Osteoblast (primary cell): Measurements from ENCODE around the gene TLE3. TPM values are rescaled to one million over a fixed set of nuclear protein-coding genes. Genes with fewer than 3 reads are reported as not detected.
A peak's percentile ranks its signal among the peaks of the same experiment; 100 is the strongest.

Experiments
- DNase-seq: peaks from one replicate; pipeline ENCODE4 v3.0.0; 2011; ENCODE audit warnings: low spot score, mixed read lengths; ENCODE audit not compliant: insufficient read length; ENCODE audit errors: missing footprints
- H2AFZ ChIP-seq: 2 replicates; pipeline ENCODE4 v1.6.0; 2011; ENCODE audit warnings: mild to moderate bottlenecking, low read length
- H3K27ac ChIP-seq: 2 replicates; pipeline ENCODE4 v1.5.1; 2011; ENCODE audit warnings: mild to moderate bottlenecking, low read depth, low read length, moderate library complexity
- H3K27me3 ChIP-seq: 2 replicates; pipeline ENCODE4 v1.6.0; 2012; ENCODE audit warnings: mild to moderate bottlenecking, control low read depth, inconsistent platforms, low read length, moderate library complexity; ENCODE audit not compliant: insufficient read depth
- H3K36me3 ChIP-seq: 2 replicates; pipeline ENCODE4 v1.5.1; 2011; ENCODE audit warnings: mild to moderate bottlenecking, low read length, control low read depth, moderate library complexity; ENCODE audit not compliant: insufficient read depth
- H3K4me1 ChIP-seq: 2 replicates; pipeline ENCODE4 v1.5.1; 2011; ENCODE audit warnings: mild to moderate bottlenecking, low read length, control low read depth, moderate library complexity; ENCODE audit not compliant: insufficient read depth
- H3K4me2 ChIP-seq: 2 replicates; pipeline ENCODE4 v1.6.0; 2011; ENCODE audit warnings: mild to moderate bottlenecking, low read length; ENCODE audit not compliant: insufficient read depth
- H3K4me3 ChIP-seq: fragments of 200-600 bp; sonication (generic); 3 replicates; pipeline ENCODE4 v1.5.1; 2012; ENCODE audit warnings: mild to moderate bottlenecking, low read length, inconsistent platforms; ENCODE audit not compliant: insufficient read depth
- H3K79me2 ChIP-seq: 2 replicates; pipeline ENCODE4 v1.6.0; 2012; ENCODE audit warnings: mild to moderate bottlenecking, low read length, control low read depth, inconsistent platforms; ENCODE audit not compliant: insufficient read depth
- H3K9me3 ChIP-seq: 2 replicates; pipeline ENCODE4 v1.5.1; 2011; ENCODE audit warnings: low read depth, low read length, control low read depth
- H4K20me1 ChIP-seq: 2 replicates; pipeline ENCODE4 v1.6.0; 2012; ENCODE audit warnings: mild to moderate bottlenecking, low read length, control low read depth; ENCODE audit not compliant: insufficient read depth
- total RNA-seq: library from RNA; depleted of rRNA; stranded (reverse); fragments of >200 nt; gene quantifications from 2 replicates; pipeline ENCODE4 v1.2.3, GENCODE V29; 2012
- TF ChIP-seq, protein P1 (sequence below): IDR thresholded peaks from 2 replicates; pipeline ENCODE4 v1.5.1; 2011; ENCODE audit warnings: mild to moderate bottlenecking, low read depth, low read length, moderate library complexity; ENCODE audit errors: extremely low read depth

Gene TLE3
- total RNA-seq, 1 donor = 29.7 TPM

DNA sequence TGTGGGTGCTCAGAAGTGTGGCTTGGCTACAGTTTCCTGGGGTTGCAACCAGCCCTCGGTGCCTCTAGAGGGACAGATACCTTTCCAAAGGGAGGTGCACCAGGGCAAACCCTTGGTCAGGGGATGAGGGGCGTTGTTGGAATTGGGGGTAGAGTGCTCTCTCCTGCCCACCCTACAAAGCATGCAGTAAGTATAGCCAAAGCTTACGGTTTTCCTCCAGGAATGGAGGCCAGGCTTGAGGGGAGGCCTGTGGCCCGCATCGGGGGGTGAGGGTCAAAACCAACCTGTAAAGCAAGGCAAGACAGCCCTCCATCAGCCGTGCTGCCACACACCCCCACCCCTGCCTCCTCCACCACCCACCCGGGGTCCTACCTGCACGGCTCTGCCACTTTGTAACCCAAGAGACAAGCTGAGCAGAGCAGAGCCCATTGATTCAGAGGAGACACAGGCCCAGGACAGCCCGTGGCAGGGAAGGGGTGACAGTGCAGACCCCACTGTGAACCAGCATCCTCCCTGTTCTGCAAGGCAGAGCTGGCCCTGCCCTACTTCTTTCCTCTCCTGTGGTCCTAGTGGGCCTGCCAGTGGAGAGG, 41.5 kb downstream of the TLE3 start:
- H3K4me3 ChIP-seq = no peak overlapping the region
- no peaks in the 10 kb centered on the region for H3K9me3 ChIP-seq
- no peak overlapping the region for H3K4me2 ChIP-seq
- TF ChIP-seq, protein P1, sequence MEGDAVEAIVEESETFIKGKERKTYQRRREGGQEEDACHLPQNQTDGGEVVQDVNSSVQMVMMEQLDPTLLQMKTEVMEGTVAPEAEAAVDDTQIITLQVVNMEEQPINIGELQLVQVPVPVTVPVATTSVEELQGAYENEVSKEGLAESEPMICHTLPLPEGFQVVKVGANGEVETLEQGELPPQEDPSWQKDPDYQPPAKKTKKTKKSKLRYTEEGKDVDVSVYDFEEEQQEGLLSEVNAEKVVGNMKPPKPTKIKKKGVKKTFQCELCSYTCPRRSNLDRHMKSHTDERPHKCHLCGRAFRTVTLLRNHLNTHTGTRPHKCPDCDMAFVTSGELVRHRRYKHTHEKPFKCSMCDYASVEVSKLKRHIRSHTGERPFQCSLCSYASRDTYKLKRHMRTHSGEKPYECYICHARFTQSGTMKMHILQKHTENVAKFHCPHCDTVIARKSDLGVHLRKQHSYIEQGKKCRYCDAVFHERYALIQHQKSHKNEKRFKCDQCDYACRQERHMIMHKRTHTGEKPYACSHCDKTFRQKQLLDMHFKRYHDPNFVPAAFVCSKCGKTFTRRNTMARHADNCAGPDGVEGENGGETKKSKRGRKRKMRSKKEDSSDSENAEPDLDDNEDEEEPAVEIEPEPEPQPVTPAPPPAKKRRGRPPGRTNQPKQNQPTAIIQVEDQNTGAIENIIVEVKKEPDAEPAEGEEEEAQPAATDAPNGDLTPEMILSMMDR = no peak
- peaks cover 98% of the 10 kb centered on the region for H3K36me3 ChIP-seq
- no peak for DNase-seq
- H4K20me1 ChIP-seq = peaks cover 50% of the 10 kb centered on the region
- peaks cover 6% of the 10 kb centered on the region for H3K4me1 ChIP-seq
- no peaks in the 10 kb centered on the region for H3K27me3 ChIP-seq
- no peak overlapping the region for H2AFZ ChIP-seq
- H3K79me2 ChIP-seq = no peaks in the 10 kb centered on the region
- no peak overlapping the region for H3K27ac ChIP-seq

DNA sequence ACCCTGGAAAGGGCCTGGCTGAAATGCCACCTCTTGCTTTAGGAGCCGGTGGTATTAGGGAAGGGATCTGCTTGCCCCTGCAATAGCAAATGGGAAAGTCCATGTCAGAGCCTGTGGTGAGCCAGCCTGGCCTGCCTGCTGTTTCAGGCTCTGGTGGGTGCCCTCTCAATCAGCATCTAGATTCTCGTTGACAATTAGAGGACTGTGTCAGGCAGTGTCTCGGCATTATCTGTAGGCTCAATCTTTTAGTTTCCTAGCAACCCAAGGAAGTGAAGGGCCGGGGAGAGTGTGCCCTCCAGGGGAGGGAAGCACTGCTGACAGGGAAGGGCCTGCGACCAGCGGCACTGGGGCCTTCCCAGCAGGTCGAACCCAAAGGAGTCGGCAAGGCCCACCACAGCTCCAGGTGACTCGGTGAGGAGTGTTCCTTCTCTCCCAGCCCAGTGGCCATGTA, 42.1 kb downstream of the TLE3 start:
- H3K27me3 ChIP-seq = no peaks in the 10 kb centered on the region
- DNase-seq = peak; percentile 78
- TF ChIP-seq, protein P1 = no peak
- H3K27ac ChIP-seq = no peak overlapping the region
- H3K79me2 ChIP-seq = no peaks in the 10 kb centered on the region
- no peak overlapping the region for H2AFZ ChIP-seq
- no peaks in the 10 kb centered on the region for H3K9me3 ChIP-seq
- H3K4me1 ChIP-seq = peaks cover 1% of the 10 kb centered on the region
- peaks cover 98% of the 10 kb centered on the region for H3K36me3 ChIP-seq
- H3K4me2 ChIP-seq = no peak overlapping the region
- H4K20me1 ChIP-seq = peaks cover 45% of the 10 kb centered on the region
- no peak overlapping the region for H3K4me3 ChIP-seq

DNA sequence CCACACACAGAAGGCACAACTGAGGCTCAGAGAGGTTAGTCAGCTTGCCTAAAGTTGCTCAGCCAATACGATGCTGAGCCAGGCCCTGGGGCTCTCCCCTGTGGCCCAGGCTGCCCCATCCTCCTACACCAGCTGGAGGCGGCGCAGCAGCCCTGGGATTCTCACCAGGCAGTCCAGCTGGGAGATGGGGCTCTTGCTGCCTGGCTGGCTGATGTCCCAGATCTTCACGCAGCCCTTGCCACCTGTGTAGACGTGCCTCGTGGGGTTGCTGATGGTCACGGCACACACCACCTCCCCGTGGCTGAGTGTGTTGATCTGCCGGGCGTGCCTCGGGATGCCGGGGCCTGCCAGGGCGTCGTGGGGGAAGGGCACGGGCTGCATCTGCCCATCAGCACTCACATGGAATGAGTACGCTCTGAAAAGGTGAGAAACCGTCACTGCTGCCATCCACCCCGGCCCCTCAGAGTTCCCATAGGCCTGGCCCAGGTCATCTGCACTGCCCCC, 42.8 kb downstream of the TLE3 start:
- Histone ChIP-seq H3K9me3 (no peaks in the 10 kb centered on the region), H3K4me3 (no peak overlapping the region), H3K36me3 (peaks cover 98% of the 10 kb centered on the region), H3K4me2 (no peak overlapping the region), H3K4me1 (no peaks in the 10 kb centered on the region), H3K27me3 (no peaks in the 10 kb centered on the region), H2AFZ (no peak overlapping the region), H3K79me2 (no peaks in the 10 kb centered on the region), H4K20me1 (peaks cover 38% of the 10 kb centered on the region), H3K27ac (no peak overlapping the region)
- no peak for DNase-seq
- TF ChIP-seq, protein P1 = no peak

DNA sequence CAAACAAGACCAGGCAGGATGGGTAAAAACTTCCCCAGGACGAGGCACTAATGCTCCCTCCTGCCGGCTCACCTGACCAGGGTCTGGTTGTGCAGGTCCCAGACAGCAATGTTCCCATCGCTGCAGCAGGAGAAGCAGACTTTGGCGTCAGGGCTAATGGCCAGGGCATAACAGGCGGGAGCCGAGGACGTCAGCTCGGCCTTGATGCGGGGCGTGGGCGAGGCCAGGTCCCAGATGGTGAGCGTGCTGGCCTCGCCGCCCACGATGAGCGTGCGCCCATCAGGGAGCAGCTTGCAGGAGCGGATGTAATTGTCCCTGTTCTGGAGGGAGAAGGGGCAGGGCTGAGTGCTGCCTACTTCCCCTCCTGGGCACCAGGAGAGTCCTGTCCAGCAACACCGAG, 43.4 kb downstream of the TLE3 start:
- DNase-seq = peak; percentile 37
- Histone ChIP-seq H3K4me3 (no peak overlapping the region), H3K36me3 (peaks cover 98% of the 10 kb centered on the region), H3K79me2 (no peaks in the 10 kb centered on the region), H2AFZ (no peak overlapping the region), H3K27ac (no peak overlapping the region), H3K27me3 (no peaks in the 10 kb centered on the region), H4K20me1 (peaks cover 32% of the 10 kb centered on the region), H3K4me2 (no peak overlapping the region), H3K4me1 (no peaks in the 10 kb centered on the region), H3K9me3 (no peaks in the 10 kb centered on the region)
- TF ChIP-seq, protein P1 = no peak
